ENCODE measurements around the gene SH3RF1. TPM values are rescaled to one million over a fixed set of nuclear protein-coding genes. Genes with fewer than 3 reads are reported as not detected.

Gene SH3RF1
- total RNA-seq, 2 experiments from 2014 or later: 0.54 to 0.87 TPM

GRCh38 chr4:169071747-169072146 lies 199.0 kb downstream of the SH3RF1 start:
- Mint-ChIP-seq H3K36me3 (no peaks in the 10 kb centered on the region), H3K4me1 (no peaks in the 10 kb centered on the region), H3K27ac (no peak overlapping the region), H3K9me3 (no peaks in the 10 kb centered on the region), H3K27me3 (no peaks in the 10 kb centered on the region), H3K4me3 (no peak overlapping the region)
- no peak for DNase-seq

GRCh38 chr4:169070895-169071218 lies 199.9 kb downstream of the SH3RF1 start:
- H3K9me3 Mint-ChIP-seq: no peaks in the 10 kb centered on the region
- H3K4me3 Mint-ChIP-seq: no peak overlapping the region
- no peaks in the 10 kb centered on the region for H3K4me1 Mint-ChIP-seq

GRCh38 chr4:169070071-169070894 lies 200.5 kb downstream of the SH3RF1 start:
- H3K36me3 Mint-ChIP-seq: no peaks in the 10 kb centered on the region
- H3K27ac Mint-ChIP-seq: no peak overlapping the region
- no peak overlapping the region for H3K4me3 Mint-ChIP-seq
- no peaks in the 10 kb centered on the region for H3K27me3 Mint-ChIP-seq
- no peaks in the 10 kb centered on the region for H3K9me3 Mint-ChIP-seq
- DNase-seq: no peak
- H3K4me1 Mint-ChIP-seq: no peaks in the 10 kb centered on the region

More at GRCh38 chr4:169070895-169071218, 199.9 kb downstream of the SH3RF1 start:
- no peaks in the 10 kb centered on the region for H3K27me3 Mint-ChIP-seq
- DNase-seq: no peak
- H3K36me3 Mint-ChIP-seq: no peaks in the 10 kb centered on the region
- H3K27ac Mint-ChIP-seq: no peak overlapping the region

- no peaks in the 10 kb centered on the region for H3K9me3 Mint-ChIP-seq
- H3K36me3 Mint-ChIP-seq: no peaks in the 10 kb centered on the region
- no peaks in the 10 kb centered on the region for H3K4me1 Mint-ChIP-seq
- H3K27me3 Mint-ChIP-seq: no peaks in the 10 kb centered on the region
- DNase-seq: no peak
- no peak overlapping the region for H3K4me3 Mint-ChIP-seq
- no peak overlapping the region for H3K27ac Mint-ChIP-seq
Measured at GRCh38 chr4:169068423-169068822, 202.3 kb downstream of the SH3RF1 start.

- Mint-ChIP-seq H3K9me3 (no peaks in the 10 kb centered on the region), H3K4me3 (no peak overlapping the region), H3K27me3 (no peaks in the 10 kb centered on the region), H3K36me3 (no peaks in the 10 kb centered on the region), H3K27ac (no peak overlapping the region), H3K4me1 (no peaks in the 10 kb centered on the region)
- DNase-seq: no peak
Measured at GRCh38 chr4:169066934-169067333, 203.8 kb downstream of the SH3RF1 start.

GRCh38 chr4:169064296-169064695 lies 206.5 kb downstream of the SH3RF1 start:
- no peak overlapping the region for H3K27ac Mint-ChIP-seq
- no peaks in the 10 kb centered on the region for H3K4me1 Mint-ChIP-seq
- H3K36me3 Mint-ChIP-seq: no peaks in the 10 kb centered on the region
- DNase-seq: no peak
- H3K27me3 Mint-ChIP-seq: no peaks in the 10 kb centered on the region
- no peaks in the 10 kb centered on the region for H3K9me3 Mint-ChIP-seq
- no peak overlapping the region for H3K4me3 Mint-ChIP-seq

- no peak for DNase-seq
- Mint-ChIP-seq H3K27ac (no peak overlapping the region), H3K36me3 (no peaks in the 10 kb centered on the region), H3K4me3 (no peak overlapping the region), H3K9me3 (no peaks in the 10 kb centered on the region), H3K27me3 (no peaks in the 10 kb centered on the region), H3K4me1 (no peaks in the 10 kb centered on the region)
Measured at GRCh38 chr4:169063441-169063840, 207.3 kb downstream of the SH3RF1 start.

GRCh38 chr4:169062897-169063244 lies 207.9 kb downstream of the SH3RF1 start:
- no peaks in the 10 kb centered on the region for H3K4me1 Mint-ChIP-seq
- no peaks in the 10 kb centered on the region for H3K9me3 Mint-ChIP-seq
- H3K4me3 Mint-ChIP-seq: no peak overlapping the region
- H3K27ac Mint-ChIP-seq: no peak overlapping the region
- H3K36me3 Mint-ChIP-seq: no peaks in the 10 kb centered on the region
- no peaks in the 10 kb centered on the region for H3K27me3 Mint-ChIP-seq
- no peak for DNase-seq

GRCh38 chr4:169061386-169061785 lies 209.4 kb downstream of the SH3RF1 start:
- H3K9me3 Mint-ChIP-seq: no peaks in the 10 kb centered on the region
- H3K36me3 Mint-ChIP-seq: no peaks in the 10 kb centered on the region
- no peak overlapping the region for H3K27ac Mint-ChIP-seq
- no peaks in the 10 kb centered on the region for H3K4me1 Mint-ChIP-seq
- H3K27me3 Mint-ChIP-seq: no peaks in the 10 kb centered on the region
- H3K4me3 Mint-ChIP-seq: no peak overlapping the region
- DNase-seq: no peak

GRCh38 chr4:169060391-169061091 lies 210.2 kb downstream of the SH3RF1 start:
- Mint-ChIP-seq H3K36me3 (no peaks in the 10 kb centered on the region), H3K4me1 (no peaks in the 10 kb centered on the region), H3K9me3 (no peaks in the 10 kb centered on the region), H3K27me3 (no peaks in the 10 kb centered on the region), H3K27ac (no peak overlapping the region), H3K4me3 (no peak overlapping the region)
- DNase-seq: no peak

GRCh38 chr4:169059306-169060211 lies 211.2 kb downstream of the SH3RF1 start:
- Mint-ChIP-seq H3K27ac (no peak overlapping the region), H3K9me3 (no peaks in the 10 kb centered on the region), H3K4me3 (no peak overlapping the region), H3K4me1 (no peaks in the 10 kb centered on the region), H3K27me3 (no peaks in the 10 kb centered on the region), H3K36me3 (no peaks in the 10 kb centered on the region)
- DNase-seq: no peak

GRCh38 chr4:169058312-169058711 lies 212.4 kb downstream of the SH3RF1 start:
- no peaks in the 10 kb centered on the region for H3K36me3 Mint-ChIP-seq
- no peak overlapping the region for H3K4me3 Mint-ChIP-seq
- no peaks in the 10 kb centered on the region for H3K27me3 Mint-ChIP-seq
- H3K9me3 Mint-ChIP-seq: no peaks in the 10 kb centered on the region
- no peaks in the 10 kb centered on the region for H3K4me1 Mint-ChIP-seq
- no peak overlapping the region for H3K27ac Mint-ChIP-seq
- DNase-seq: no peak

- no peak for DNase-seq
- H3K9me3 Mint-ChIP-seq: no peaks in the 10 kb centered on the region
- no peaks in the 10 kb centered on the region for H3K27me3 Mint-ChIP-seq
- H3K4me3 Mint-ChIP-seq: no peak overlapping the region
- no peak overlapping the region for H3K27ac Mint-ChIP-seq
- no peaks in the 10 kb centered on the region for H3K4me1 Mint-ChIP-seq
- no peaks in the 10 kb centered on the region for H3K36me3 Mint-ChIP-seq
Measured at GRCh38 chr4:169054879-169055278, 215.9 kb downstream of the SH3RF1 start.

- Mint-ChIP-seq H3K4me3 (no peak overlapping the region), H3K4me1 (no peaks in the 10 kb centered on the region)
Measured at GRCh38 chr4:169052594-169052945, 218.2 kb downstream of the SH3RF1 start.

More at GRCh38 chr4:169052594-169052945, 218.2 kb downstream of the SH3RF1 start:
- H3K36me3 Mint-ChIP-seq: no peaks in the 10 kb centered on the region
- DNase-seq: no peak
- no peak overlapping the region for H3K27ac Mint-ChIP-seq
- no peaks in the 10 kb centered on the region for H3K27me3 Mint-ChIP-seq
- H3K9me3 Mint-ChIP-seq: no peaks in the 10 kb centered on the region
